ENCODE results near the gene ETFA. TPM values are rescaled to one million over a fixed set of nuclear protein-coding genes. Genes with fewer than 3 reads are reported as not detected.

ETFA gene
- total and polyA plus RNA-seq, 9 of the 15 experiments (the other 6 are each of a cell fraction or from before 2014, with no cell fraction given), result 130 to 543 (median 232) TPM

DNA sequence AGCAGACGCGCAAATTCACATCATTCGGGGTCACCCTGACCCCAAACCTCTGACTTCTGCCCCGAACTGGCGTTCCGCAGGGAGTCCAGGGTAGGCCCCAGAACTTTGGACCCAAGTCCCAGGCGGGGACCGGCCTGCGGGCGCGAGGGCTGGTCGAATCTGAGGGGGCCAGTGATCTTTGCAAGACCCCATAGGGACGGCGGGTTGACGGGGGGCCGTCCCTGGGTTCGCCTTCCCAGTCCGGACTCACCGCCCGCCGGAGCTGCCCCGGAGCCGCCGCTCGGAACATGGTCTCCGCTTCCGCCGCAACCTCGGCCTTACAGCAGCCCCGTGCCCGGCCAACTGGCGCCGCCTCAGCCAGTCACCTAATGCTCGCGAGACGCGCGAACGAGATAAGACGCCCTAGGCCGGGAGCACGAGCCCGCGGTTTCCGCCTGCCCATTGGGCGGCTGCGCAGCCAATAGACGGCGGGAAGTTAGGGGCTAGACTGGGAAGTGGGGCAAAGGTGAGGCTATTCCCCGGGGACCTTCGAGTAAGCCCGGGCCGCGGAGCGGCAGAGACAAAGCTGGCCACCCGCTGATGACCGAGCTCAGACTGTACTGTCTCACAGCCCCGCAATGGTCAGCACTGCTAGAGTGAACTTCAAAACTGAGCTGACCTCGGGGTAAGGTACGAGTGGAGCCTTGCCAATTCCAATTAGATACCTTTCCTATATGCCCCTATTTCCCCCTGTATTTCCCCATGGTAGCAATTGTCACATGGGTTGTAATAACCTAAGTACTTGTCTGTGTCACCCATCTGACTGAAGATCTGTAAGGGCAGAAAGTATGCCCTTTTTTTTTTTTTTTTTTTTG lies at the start of gene ETFA (continued):
- TF ChIP-seq, protein P1, sequence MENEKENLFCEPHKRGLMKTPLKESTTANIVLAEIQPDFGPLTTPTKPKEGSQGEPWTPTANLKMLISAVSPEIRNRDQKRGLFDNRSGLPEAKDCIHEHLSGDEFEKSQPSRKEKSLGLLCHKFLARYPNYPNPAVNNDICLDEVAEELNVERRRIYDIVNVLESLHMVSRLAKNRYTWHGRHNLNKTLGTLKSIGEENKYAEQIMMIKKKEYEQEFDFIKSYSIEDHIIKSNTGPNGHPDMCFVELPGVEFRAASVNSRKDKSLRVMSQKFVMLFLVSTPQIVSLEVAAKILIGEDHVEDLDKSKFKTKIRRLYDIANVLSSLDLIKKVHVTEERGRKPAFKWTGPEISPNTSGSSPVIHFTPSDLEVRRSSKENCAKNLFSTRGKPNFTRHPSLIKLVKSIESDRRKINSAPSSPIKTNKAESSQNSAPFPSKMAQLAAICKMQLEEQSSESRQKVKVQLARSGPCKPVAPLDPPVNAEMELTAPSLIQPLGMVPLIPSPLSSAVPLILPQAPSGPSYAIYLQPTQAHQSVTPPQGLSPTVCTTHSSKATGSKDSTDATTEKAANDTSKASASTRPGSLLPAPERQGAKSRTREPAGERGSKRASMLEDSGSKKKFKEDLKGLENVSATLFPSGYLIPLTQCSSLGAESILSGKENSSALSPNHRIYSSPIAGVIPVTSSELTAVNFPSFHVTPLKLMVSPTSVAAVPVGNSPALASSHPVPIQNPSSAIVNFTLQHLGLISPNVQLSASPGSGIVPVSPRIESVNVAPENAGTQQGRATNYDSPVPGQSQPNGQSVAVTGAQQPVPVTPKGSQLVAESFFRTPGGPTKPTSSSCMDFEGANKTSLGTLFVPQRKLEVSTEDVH (IDR thresholded peaks at IDR 0.05; ENCODE audit: low read depth, partially characterized antibody), result peak; percentile 36
- TF ChIP-seq ZBTB2 (IDR thresholded peaks at IDR 0.05) (no peak), ARNT (IDR thresholded peaks at IDR 0.05) (0 out of 4 replicates have a peak, but pooled peaks of 1 of the 2 experiments have one; percentile 18), ZNF311 (CRISPR knock-in tag; IDR thresholded peaks at IDR 0.05) (no peak), MAFG (tag; conservative IDR thresholded peaks at IDR 0.05) (no peak), POLR2H (tag; IDR thresholded peaks at IDR 0.05; ENCODE audit: low read depth) (peak; percentile 80; the same call in 1 of the 2 replicates), CREB3L1 (IDR thresholded peaks at IDR 0.05; ENCODE audit: borderline replicate concordance, low read depth) (peak; percentile 92), GABPA (tag; conservative IDR thresholded peaks at IDR 0.05; ENCODE audit: low read depth) (peak; percentile 25; the same call in 1 of the 2 replicates), PURB (CRISPR knock-in tag; IDR thresholded peaks at IDR 0.05; ENCODE audit: low read depth) (no peak), CCNT2 (IDR thresholded peaks at IDR 0.05; ENCODE audit: borderline replicate concordance, extremely low read depth, insufficient read length, low read depth, low read length) (peak; percentile 80), SMAD1 (IDR thresholded peaks at IDR 0.05; ENCODE audit: low read depth, low read length, partially characterized antibody) (peak; percentile 80), USF1 (CRISPR knock-in tag; IDR thresholded peaks at IDR 0.05) (peak; percentile 86), MEIS2 (IDR thresholded peaks at IDR 0.05; ENCODE audit: partially characterized antibody) (peak; percentile 10)
- TF ChIP-seq, protein P2, sequence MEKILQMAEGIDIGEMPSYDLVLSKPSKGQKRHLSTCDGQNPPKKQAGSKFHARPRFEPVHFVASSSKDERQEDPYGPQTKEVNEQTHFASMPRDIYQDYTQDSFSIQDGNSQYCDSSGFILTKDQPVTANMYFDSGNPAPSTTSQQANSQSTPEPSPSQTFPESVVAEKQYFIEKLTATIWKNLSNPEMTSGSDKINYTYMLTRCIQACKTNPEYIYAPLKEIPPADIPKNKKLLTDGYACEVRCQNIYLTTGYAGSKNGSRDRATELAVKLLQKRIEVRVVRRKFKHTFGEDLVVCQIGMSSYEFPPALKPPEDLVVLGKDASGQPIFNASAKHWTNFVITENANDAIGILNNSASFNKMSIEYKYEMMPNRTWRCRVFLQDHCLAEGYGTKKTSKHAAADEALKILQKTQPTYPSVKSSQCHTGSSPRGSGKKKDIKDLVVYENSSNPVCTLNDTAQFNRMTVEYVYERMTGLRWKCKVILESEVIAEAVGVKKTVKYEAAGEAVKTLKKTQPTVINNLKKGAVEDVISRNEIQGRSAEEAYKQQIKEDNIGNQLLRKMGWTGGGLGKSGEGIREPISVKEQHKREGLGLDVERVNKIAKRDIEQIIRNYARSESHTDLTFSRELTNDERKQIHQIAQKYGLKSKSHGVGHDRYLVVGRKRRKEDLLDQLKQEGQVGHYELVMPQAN (IDR thresholded peaks at IDR 0.05; ENCODE audit: borderline replicate concordance), result peak; percentile 62
- TF ChIP-seq, protein P3, sequence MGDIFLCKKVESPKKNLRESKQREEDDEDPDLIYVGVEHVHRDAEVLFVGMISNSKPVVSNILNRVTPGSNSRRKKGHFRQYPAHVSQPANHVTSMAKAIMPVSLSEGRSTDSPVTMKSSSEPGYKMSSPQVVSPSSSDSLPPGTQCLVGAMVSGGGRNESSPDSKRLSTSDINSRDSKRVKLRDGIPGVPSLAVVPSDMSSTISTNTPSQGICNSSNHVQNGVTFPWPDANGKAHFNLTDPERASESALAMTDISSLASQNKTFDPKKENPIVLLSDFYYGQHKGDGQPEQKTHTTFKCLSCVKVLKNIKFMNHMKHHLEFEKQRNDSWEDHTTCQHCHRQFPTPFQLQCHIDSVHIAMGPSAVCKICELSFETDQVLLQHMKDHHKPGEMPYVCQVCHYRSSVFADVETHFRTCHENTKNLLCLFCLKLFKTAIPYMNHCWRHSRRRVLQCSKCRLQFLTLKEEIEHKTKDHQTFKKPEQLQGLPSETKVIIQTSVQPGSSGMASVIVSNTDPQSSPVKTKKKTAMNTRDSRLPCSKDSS (IDR thresholded peaks at IDR 0.05; ENCODE audit: low read depth, partially characterized antibody), result no peak
